ENCODE data around the gene LGR6.

LGR6 gene

DNA sequence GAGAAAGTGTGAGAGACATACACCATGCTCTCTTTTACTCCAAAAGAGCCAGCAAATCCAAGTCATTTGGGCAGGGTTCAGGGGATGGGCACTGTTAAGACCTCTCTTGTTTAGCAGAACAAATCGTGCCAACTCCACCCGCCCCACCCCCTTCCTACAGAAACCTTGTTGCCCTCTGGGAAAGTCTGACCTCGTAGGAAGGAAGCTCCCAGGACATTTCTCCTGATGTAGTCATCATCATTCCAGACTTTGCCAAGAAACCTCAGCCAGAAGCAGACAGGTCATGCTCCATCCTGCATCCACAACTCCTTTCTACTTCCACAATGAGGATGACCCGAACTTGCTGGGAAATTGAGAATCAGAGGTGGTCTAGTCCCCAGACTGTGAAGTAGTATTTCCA, 90.4 kb downstream of the LGR6 start:
- no peak for DNase-seq (ENCODE audit: low read depth in 1 of 2, low spot score in 1 of 2)

DNA sequence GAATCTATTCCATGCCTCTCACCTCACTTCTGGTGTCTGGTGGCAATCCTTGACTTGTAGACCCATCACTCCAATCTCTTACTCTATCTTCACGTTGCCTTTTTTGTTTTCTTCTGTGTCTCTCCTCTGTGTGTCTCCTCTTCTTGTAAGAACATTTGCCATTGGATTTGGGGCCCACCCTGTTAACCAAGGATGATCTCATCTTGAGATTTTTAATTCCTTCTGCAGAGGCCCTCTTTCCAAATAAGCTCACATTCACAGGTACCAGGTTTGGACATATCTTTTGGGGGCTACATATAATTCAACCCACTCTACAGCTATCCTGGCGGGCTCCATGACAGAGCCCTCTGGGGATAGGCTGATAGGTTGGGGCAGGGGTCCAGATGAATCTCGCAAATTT, 92.3 kb downstream of the LGR6 start:
- no peak for DNase-seq (ENCODE audit: low read depth in 1 of 2, low spot score in 1 of 2)

DNA sequence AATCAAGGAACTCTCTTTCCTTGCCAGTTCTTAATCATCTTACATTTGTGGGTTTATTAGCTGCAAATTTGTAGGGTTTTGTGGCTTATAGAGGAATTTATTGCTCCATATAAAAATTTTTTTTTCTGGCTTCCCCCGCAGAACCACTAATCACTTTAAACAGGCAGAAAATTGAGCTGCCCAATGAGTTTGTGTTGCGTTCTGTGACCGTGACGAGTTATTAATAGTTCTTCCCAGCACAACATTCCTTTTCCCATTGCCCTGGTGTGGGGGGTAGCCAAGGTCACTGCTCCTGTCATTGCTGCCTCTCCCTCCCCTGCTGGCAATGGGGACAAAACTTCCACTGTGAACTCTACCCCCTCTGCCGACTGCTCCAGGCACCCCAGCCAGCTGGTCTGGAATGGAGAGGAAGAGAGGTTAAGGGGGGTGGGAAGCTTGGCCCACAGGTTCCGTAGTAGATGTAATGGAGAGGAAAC, 93.1 kb downstream of the LGR6 start:
- DNase-seq (ENCODE audit: low read depth in 1 of 2, low spot score in 1 of 2) = no peak

DNA sequence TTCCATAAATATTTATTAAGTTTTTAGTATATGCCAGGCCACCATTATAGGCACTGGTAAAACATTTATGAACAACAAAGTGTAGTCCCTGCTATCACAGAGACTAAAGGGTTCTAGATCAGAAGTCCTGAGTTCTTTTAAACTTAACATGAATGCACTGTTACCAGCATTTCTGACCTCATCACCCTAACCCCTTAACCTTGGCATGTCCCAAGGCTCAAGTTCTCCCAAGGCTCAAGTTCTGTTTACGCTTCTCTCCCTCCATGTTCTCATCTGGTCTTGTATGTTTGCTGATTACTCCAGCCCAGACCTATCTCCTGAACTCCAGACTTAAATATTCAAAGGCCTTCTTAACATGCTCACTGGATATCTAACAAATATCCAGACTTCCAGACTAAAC, 93.6 kb downstream of the LGR6 start:
- DNase-seq (ENCODE audit: low read depth in 1 of 2, low spot score in 1 of 2) = no peak

DNA sequence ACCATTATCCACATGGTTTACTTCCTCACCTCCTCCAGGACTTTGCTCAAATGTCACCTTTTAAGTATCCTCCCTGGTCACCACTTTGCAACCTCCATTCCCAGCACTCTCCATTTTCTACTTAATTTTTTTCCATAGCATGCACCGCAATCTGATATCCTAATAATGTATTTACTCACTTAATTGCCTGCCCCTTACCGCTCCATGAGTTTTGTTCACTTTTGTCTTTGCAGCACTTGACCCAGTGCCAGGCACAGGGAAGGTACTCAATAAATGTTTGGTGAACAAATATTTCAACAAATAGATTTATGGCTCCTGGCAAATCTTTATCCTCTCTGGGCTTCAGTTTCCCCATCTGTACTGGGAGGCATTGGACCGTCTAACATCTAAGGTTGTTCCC, 94.6 kb downstream of the LGR6 start:
- DNase-seq (ENCODE audit: low read depth in 1 of 2, low spot score in 1 of 2) = no peak

DNA sequence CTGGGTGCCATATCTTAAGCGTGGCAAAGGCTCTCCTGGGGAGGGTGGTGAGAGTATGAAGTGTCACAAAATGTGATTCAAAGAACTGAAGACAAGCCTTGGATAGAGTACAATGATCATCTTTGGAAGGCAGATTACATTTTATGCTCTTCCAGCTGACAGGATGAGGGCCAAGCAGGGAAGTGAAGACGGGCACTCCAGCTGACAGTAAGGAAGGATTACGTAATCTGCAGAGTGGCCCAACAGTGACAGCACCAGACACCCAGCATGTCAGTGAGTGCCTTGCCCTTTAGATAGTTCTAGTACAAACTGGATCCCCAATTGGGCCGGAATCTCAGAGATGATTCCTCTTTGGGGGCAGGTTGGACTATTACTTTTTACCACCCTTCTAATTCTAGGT, 95.4 kb downstream of the LGR6 start:
- no peak for DNase-seq (ENCODE audit: low read depth in 1 of 2, low spot score in 1 of 2)

DNA sequence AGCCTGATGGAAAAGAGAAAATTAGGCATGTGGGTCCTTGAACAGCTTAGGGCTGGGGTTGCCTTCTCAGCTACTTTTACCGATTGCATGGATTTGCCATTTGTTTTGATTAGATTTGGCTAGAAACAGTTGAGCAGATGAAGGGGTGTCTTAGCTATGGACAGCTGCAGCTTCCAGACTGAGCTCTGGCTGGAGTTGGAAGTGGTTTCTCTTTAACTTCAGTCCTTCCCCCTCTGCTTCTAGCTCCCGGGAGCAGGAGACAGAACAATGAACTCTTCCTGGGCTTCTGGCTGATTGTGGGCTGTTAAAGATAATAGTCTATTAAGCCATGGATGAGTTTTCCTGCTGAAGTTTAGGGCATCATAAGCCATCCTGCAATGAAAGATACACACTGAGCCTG, 97.4 kb downstream of the LGR6 start:
- no peak for DNase-seq (ENCODE audit: low read depth in 1 of 2, low spot score in 1 of 2)

DNA sequence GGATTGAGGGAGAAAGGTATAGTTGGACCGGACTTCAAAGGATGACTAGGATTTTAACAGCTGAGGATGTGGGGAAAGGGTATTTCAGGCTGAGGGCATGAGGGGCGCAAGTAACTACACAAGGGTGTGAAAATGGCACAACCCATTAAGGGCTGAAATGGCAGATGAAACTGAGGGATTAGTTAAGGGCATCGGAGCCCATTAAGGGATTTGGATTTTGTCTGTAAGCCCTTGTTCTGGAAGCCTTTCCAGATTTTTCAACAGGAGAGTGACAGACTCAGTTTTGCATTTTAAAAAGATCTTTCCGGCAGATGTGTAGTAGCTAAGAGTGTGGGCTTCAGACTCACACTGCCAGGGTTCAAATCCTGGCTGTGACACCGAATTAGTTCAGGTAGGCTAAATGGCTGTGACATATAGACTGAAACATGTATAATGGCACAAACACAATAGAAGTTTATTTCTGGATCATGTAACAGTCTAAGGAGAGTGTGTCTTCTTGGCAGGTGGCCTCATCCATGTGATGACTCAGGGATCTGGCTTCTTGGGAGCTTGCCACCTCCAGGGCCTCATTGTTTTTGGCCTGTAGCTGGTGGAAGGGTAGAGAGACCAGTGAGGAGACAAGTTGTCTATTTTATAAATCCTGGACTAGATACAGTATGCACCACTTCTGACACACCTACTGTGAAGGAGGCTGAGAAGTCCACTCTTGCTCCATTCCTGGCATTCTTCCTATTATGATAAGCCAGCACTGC, 98.5 kb downstream of the LGR6 start:
- no peak for DNase-seq (ENCODE audit: low read depth in 1 of 2, low spot score in 1 of 2)

DNA sequence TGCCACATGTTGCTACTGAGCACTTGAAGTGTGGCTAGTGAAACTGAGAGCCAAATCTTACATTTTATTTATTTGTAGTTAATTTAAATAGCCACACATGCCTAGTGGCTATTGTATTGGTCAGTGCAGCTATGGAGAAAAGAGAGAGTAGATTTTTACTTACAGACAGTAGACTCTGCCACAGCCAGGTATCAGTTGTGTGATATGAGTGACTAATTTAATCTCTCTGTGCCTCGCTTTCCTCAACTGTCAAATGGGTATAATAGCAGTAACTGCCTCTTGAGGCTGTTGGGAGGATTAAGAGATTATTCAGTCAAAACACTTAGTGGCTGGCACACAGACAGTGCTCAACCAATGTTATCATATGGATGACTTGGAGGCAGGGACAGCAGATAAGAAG, 99.2 kb downstream of the LGR6 start:
- no peak for DNase-seq (ENCODE audit: low read depth in 1 of 2, low spot score in 1 of 2)

DNA sequence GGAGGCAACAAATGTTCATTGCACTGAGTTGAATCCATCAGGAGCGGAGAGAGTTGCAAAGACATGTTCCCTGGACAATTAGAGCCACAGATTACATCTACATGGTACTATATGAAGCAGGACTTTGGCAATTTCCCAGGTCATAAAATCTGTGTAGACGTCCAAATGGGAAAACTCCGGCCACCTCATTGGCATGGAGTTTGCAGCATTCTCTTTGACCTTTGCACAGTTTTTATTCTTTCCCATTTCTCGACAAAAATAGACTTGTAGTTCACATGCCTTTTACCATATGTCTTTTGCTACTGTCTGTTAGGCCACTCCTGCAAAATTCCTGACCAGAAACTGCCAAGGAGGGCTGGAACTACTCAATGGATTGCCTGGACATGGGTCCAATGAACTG, 100.0 kb downstream of the LGR6 start:
- no peak for DNase-seq (ENCODE audit: low read depth in 1 of 2, low spot score in 1 of 2)

DNA sequence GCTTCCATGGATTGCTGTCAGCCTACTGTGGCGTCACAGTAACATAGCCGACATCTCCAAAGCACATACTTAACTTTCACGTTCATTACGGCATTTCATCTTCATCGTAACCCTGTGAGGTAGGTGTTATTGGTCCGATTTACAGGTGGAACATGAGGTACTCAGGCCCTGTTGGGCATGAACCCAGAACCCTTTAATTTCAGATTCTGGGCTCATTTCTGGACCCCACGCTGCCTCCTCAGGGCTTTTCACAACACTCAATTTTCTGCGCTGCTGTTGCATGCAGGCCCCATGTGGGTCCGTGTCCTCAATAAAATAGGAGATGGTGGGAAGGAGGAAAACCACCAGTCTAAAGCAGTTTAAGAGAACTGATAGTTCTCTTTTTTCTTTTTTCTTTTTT, 108.6 kb downstream of the LGR6 start:
- no peak for DNase-seq (ENCODE audit: low read depth in 1 of 2, low spot score in 1 of 2)

DNA sequence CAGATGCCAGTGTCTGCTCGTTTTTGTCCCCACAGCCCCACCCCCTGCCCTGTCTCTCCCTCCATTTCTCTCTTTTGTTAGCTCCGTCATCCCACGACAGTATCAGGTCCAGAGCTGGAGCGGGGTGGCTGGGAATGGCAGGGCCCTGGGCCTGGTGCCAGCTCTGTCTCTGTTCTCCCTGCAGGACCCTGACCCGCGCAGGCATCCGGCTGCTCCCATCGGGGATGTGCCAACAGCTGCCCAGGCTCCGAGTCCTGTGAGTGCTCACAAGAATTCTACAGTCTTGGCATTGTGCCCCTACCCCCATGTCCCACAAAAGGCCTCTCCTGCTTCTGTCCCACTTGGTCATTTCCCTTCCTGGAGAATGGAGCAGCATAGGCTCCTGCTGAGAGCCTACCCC, 110.8 kb downstream of the LGR6 start:
- no peak for DNase-seq (ENCODE audit: low read depth in 1 of 2, low spot score in 1 of 2)

DNA sequence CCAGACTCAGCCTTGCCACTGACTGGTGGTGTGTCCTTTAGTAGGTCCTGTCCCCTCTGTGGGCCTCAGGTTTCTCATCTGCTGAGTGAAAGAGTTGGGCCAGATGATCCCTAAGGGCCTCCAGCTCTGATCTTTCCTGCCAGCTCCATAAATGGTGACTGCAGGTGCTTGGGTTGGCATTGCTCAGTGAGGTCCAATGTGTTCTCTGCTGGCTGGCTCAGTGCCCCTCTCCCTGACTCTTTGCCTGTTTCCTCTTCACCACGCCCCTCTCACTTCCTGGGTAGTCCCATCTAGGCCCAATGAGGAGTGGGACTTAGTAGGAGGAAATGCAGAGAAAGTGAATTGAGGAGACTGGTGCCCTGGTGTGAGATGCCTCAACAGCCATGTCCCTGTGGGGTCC, 111.6 kb downstream of the LGR6 start:
- DNase-seq (ENCODE audit: low read depth in 1 of 2, low spot score in 1 of 2) = no peak

DNA sequence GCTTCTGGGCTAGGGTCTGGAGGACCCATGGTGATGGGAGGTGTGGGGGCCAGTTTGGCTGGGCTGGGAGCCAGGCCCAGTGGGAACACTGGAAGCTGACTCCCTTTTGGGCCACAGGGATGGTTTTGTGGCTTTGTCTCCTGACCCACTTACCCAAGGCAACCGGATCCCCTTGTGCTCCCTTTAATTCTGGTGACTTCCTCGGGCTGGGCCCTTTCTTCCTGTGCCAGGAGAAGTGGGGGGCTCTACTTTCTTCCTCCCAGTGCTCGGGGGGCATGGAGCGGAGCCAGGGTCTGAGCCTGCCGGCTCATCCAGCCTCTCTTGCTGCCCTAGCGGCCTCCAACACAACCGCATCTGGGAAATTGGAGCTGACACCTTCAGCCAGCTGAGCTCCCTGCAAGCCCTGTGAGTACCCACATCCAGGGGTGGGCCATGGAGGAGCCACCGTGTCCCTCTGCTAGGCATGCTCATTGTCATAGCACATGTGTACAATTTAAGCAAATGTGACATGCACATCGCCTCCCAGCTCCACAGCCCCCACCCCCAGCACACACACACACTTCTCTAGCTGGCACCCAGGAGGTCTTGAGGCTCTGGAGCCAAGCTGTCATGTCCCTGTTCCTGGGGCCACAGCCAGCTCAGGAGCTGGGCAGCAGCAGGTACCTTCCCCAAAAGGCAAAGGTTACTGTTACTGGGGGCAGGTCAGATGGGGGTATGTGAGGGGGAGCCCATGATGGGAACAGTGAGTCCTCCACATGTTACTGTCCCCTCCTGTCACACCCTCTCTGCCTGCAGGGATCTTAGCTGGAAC, 113.1 kb downstream of the LGR6 start:
- DNase-seq (ENCODE audit: low read depth in 1 of 2, low spot score in 1 of 2) = no peak

DNA sequence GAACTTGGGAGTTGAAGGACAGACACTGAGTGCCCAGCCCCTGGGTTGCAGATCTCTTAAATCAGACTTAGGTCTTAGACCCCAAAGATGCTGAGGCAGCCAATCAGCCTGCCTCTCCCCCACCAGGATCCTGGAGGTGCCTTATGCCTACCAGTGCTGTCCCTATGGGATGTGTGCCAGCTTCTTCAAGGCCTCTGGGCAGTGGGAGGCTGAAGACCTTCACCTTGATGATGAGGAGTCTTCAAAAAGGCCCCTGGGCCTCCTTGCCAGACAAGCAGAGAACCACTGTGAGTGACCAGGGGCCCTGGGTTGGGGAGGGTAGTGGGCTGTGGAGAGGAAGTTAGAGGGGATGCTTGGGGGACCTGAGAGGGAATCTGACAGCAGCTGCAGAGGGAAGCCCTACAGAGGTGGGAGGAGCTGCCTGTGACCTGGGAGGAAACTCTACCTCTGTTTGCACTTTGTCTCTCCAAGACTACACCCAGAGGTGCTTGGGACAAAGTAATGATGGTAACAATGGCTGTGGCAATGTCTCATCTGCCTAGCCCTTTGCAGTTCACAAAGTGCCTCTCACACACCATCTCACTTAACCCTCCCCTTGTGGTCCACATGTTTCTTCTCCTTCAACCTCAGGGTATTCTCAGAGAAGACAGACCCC, 116.6 kb downstream of the LGR6 start:
- DNase-seq (ENCODE audit: low read depth in 1 of 2, low spot score in 1 of 2) = no peak

DNA sequence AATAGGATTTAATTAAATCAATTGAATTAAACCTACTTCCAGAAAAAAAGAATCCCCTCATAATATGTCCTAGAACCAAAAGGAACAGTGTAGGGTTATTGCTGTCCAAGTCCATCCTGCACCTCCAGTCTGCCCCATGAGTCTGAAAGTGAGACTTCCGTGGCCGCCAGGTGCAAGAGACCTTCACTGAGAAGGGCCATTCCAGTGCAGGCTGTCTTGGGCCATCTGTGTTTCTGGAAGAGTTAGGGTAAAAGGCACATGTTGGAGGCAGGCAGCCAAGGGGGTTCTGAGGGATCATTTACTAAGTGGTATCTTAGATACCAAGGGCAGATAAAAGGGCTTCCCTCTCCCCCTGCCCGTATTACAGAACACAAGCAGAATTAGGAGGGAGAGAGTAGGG, 117.1 kb downstream of the LGR6 start:
- DNase-seq (ENCODE audit: low read depth in 1 of 2, low spot score in 1 of 2) = no peak

DNA sequence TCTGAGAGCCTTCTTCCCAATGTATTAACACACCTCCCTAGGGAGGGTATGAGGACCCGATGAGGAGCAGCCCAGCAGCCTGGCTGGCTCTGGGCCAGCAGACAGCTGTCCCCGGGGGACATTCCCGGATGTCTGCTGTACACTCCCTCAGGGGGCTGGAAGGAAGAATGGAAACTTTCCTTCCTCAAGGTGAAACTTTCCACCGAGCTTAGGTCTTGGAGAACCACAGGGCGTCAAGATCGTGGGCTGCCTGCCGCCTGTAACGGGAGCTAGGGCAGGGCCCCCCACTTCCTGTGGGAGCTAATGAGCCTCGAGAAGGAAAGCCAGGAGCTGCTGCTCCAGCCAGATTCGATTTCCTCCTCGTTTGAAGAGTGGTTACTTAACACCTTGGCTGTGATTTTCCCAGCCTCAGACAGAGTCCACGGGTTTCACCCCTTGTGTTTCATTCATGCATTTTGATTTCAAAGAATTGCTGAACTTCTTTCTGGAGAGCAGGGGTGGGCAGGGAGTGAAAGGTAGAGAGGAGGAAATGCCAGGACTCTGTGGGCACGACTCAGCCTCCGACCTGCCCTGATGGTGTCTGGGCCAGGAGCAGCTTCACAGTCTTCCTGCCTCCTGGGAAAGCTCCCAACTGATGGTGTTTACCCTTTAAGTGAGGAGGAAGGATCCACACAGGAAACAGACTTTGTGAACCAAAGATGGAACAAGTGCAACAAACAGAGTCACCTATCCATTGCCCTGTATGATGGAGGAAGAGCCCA, 118.5 kb downstream of the LGR6 start:
- no peak for DNase-seq (ENCODE audit: low read depth in 1 of 2, low spot score in 1 of 2)

DNA sequence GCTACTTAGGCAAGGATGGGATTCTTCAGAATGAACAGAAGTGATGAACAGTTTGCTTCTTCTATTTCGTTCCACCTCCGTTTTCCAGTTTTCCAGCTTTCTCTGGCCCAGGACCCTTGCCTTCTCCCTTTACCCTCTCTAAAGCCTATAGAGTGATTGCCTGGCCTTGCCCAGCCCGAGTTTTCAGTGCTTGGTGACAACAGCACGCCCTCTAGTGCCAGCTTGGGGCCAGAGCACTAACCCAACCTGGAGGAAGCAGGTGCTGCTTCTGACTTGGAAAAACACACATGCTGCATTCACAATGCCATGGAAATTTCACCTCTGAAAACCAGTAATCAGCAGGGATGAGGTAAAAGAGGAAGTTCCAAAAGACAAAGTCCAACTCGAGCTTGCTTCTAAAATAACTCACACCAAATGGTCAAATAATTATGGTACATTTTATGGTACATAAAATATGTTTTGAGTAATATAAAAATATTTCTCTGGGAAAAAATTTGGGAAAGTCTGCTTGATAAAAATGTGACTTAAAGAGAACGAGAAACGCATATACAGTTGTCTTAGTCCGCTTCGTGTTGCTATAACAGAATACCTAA, 122.1 kb downstream of the LGR6 start:
- DNase-seq (ENCODE audit: low read depth in 1 of 2, low spot score in 1 of 2) = peak; percentile 37 to 71

DNA sequence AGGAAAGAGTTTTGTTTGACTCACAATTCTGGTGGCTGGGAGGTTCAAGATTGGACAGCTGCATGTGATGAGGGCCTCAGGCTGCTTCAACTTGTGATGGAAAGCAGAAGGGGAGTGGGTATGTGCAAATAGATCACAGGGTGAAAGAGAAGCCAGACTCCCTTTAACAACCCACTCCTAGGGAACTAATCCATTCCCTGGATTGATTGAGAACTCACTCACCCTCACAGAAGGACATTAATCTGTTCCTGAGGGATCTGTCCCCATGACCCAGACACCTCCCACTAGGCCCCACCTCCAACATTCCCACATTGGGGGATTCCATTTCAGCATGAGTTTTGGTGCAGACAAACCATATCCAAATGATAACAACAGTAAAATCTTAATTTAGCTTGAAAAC, 122.6 kb downstream of the LGR6 start:
- no peak for DNase-seq (ENCODE audit: low read depth in 1 of 2, low spot score in 1 of 2)

DNA sequence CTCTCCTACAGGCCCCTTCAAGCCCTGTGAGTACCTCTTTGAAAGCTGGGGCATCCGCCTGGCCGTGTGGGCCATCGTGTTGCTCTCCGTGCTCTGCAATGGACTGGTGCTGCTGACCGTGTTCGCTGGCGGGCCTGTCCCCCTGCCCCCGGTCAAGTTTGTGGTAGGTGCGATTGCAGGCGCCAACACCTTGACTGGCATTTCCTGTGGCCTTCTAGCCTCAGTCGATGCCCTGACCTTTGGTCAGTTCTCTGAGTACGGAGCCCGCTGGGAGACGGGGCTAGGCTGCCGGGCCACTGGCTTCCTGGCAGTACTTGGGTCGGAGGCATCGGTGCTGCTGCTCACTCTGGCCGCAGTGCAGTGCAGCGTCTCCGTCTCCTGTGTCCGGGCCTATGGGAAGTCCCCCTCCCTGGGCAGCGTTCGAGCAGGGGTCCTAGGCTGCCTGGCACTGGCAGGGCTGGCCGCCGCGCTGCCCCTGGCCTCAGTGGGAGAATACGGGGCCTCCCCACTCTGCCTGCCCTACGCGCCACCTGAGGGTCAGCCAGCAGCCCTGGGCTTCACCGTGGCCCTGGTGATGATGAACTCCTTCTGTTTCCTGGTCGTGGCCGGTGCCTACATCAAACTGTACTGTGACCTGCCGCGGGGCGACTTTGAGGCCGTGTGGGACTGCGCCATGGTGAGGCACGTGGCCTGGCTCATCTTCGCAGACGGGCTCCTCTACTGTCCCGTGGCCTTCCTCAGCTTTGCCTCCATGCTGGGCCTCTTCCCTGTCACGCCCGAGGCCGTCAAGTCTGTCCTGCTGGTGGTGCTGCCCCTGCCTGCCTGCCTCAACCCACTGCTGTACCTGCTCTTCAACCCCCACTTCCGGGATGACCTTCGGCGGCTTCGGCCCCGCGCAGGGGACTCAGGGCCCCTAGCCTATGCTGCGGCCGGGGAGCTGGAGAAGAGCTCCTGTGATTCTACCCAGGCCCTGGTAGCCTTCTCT, 124.6 kb downstream of the LGR6 start:
- DNase-seq (ENCODE audit: low read depth in 1 of 2, low spot score in 1 of 2) = no peak
